SHP77 (cell line): ENCODE data around the gene C10orf53.

Source experiments
- DNase-seq, 2 experiments: peaks; one replicate each; lab custom pipeline; 2025; lab: John Stamatoyannopoulos, UW

Gene C10orf53

DNA sequence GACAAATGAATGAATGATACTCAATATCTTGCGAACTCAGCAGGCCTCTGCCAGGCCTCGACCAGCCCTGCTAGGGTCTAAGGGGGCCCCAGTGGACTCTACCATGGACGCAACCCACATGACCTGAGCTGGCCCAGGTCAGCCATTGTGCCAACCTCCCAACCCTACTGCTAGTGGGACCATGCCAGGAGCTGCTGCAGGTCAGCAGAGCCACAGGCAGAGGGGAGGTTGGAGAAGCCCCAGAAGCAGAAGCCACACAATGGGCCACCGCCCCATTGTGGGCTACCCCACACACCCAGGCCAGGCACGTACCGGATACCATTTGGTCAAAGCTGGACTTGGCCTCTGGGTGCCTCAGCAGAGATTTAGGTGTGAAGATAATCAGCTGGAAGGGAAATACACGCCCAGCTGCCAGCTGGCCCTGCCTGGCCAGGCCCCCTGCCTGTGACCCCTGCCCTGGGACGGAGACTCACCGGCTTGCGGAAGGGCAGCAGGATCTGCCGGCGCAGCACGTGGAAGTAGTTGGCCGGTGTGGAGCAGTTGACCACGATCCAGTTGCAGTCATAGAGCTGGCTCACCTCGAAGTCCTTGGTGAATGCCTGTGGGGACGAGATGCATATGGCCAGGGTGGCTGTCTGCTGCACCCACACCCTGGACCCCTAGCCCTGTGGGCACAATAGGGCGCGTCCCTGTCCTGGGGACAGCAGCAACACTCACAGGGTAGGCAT is 58.2 kb downstream of the C10orf53 start:
- DNase-seq = no peak

DNA sequence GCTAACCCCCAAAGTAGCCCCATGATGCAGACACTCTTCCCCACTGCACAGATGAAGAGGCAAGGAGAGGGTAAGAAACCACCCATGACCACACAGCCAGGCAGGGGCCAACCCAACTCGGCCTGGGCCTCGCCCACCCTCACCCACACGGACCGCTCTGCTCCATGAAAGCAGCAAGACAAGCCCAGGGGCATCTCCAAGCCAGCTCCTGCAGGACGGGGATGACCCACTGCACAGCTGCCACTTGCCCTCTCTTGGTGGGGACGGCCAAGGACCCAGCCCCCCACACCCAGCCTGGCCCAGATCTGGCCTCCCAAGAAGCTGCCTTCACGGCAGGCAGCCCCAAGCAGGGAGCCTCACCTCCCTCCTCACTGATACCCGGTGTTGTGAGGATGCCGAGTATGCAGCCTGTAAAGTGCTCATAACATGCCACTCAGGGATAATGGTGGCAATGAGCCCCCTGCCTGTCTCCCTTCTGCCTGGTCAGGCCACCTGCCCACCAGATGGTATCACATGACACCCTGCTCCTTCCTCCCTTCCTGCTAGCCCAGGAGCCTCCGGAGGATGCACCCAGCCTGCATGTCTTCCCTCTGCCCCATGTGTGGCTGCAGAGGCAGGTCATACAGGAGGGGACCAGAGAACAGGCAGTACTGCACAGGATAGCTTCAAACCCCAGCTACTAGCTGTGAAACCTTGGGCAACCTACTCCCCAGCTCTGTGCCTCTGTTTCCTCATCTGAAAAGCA is 59.3 kb downstream of the C10orf53 start:
- no peak for DNase-seq

DNA sequence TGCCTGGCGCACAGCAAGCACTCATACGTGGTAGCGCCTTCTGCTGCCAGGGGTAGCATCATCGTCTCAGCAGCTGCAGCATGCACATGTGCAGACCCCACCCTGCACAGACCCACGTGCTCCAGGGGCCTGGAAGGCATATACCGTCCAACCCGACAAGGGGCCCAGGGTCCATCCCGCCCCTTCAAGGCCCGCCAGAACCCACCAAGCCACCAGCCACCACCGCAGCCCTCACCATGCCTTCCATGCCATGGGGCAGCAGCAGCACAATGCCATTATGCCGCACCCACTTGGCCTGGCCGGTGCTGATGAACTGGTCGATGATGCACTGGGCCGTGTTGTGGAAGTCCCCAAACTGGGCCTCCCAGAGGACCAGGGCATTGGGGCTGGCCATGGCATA is 60.0 kb downstream of the C10orf53 start:
- DNase-seq = no peak

DNA sequence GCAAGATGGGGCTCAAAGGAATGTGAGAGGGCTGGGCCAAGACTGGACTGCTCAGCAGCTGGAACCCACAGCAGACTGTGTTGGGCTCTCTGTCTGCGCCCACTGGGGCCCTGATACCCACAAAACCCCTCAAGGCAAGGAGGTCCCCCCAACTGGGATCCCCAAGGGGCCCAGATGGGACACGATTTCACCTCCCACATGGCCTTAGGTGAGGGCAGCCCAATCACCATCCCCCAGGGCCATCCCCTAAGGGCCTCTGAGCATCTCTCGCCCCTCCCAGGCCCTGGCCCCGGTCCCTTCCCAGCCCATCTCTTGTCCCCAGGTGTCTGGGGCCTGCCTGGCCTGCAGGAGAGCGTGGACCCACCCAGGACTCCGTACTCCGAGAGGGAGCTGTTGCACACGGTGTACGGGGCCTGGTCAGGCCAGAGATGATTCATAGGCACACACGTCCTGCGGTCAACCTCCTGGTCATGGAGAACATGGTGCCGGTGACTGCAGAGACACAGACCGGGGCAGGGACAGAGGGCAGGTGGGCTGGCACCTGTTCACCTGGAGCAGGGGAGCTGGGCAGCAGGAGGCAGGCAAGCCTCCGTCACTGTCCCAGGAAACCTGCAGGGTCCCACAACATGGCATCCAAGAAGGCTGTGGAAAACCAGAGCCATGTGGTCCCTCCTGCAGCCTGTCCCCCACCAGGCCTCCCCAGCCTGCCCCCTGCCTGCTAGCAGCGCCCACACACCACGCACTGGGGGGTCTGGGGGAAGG is 61.1 kb downstream of the C10orf53 start:
- no peak for DNase-seq

DNA sequence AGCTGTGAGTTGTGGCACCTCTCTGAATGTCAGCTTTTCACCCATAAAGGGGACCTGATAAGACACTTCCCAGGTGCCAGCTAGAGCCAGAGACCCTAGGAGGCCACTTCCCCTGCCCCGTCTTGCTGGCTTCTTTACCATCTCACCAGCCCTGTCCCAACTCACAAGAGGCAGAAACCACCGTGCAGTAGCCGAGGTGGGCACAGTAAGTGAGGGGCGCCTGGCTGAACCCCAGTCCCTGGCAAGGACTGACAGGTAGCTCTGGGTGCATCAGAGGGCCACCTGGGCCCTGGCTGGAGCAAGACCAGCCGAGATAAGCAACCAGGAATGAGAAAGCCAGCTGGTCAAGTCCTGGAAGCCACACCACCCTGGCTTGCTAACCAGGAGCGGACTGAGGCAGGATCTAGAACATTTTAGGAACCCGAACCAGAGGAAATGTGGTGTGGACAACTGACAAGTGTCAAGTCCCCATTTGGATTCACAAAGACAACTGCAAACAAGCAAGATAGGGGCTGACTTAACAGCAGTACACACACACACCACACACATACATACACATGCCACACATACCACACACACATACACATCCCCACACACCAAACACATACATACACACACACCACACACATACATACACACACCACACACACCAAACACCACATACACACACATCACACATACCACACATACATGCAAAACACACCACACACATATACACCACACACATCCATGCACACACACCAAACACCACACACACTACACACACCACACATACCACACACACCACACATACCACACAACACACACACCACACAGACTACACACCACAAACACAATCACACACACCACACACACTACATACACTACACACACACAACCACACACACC is 61.9 kb downstream of the C10orf53 start:
- no peak for DNase-seq

DNA sequence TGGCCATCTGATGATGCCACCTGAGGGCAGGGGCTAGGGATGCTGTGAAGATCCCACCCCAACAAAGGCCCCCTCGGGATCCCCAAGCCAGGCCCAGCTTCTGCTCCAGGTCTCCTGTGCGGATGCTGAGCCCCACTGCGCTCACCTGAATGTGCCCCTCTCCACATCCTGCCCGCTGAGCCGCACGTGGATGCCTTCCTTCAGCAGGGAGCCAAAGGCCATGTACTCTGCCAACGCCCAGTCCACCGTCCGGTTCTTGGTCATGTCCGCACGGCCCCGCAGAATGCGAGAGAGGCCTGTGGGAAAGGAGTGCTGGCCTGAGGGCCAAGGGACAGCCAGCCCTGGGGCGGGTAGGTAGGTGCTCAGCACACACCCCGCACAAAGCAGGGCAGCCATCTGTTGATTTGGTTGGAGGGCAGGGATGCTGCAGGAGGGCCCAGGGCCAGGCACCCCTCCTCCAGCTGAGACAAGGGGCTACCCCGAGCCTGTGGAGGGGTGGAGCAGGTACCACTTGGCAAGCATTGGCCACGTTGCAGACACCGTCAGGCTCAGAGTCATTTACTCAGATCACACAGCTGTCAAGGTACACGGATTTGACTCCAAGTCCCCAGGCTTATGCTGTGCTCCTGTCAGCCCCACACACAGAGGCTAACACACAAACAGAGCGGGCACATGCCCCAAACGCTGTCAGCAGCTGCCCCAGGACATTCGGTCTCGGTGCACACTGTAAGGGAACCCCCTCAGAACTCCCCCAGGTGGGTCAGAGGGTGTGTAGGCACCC is 63.4 kb downstream of the C10orf53 start:
- no peak for DNase-seq

DNA sequence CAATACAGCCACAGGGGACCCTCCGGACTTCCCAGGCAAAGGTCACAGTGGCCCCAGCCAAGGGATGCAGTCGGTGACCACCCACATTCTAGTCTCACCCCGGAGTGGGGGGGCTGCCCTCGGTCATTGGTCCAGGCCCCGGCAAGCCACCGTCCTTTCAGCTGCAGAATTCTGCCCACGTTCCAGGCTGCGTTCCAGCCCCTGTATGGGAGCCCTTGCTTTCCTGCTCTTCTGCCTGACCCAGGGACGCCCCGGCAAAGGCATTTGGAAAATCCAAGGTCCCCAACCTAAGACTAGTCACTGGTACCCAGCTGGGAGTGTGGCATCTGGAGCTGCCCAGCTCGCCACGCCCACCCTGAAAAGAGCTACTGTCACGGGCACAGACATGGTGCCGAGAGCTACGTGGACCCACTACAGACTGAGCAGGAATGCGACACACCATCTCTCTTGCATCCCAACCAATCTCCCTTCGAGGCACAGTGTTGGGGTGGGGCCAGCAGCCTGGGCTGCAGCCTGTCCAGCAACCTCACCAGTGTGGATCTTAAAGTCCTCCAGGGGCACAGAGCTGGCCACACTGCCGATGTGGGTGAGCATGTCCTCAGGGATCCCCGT is 64.1 kb downstream of the C10orf53 start:
- DNase-seq = no peak

DNA sequence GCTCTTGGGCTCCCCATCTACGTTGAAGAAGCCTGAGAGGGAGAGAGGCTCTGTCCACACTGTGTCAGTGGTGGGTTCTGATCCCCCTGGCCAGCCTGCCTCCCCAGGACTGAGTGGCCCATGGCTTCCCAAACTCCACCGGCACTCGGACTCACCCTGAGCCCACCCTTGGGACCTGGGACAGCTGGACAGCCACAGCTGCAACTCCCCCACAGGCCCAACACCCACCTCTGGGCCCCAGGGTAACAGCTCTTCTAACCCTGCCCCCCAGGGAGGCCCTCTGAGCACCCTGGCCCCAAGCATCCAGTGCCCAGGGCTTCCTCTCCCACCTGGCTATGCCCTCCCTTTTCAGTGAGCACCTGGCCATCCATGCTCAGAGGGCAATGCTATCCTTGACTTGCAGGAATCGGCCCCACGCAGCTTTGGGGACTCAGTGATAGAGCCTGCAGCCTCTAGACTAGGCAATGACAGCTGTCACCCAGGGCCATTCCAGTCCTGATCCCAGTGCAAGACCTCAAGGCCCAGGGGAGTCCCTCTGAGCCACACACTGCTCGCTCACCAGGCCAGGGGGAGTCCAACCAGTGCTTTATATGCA is 64.7 kb downstream of the C10orf53 start:
- DNase-seq = no peak

DNA sequence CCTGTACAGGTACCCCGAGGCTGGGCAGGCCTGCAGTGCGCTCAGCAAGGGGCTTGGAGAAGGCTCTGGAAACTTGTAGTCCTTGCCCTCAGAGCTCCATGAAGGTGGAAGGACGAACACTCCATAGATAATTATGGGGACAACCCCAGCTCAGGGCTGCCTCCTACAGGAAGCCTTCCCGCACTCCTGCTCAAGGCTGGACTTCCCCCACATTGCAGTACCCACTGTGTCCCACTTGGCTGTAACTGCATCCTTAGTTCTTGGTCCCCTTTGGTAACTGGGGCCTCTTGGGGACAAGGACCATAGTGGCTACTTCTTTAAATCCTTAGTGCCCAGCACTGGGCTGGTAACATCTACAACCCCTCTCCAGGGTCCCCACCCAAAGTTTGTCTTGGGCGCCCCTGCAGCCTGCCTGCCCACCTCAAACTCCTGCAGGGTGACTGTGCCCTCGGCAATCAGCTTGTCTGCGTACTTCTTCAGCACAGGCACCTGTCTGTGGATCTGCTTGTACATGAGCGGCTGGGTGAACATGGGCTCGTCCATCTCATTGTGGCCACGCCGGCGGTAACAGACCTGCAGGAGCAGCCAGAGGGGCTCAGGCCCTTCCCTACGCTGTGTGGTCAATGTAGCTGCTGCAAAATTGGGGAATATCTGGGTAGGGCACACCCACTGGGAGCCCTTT is 65.6 kb downstream of the C10orf53 start:
- DNase-seq = no peak

DNA sequence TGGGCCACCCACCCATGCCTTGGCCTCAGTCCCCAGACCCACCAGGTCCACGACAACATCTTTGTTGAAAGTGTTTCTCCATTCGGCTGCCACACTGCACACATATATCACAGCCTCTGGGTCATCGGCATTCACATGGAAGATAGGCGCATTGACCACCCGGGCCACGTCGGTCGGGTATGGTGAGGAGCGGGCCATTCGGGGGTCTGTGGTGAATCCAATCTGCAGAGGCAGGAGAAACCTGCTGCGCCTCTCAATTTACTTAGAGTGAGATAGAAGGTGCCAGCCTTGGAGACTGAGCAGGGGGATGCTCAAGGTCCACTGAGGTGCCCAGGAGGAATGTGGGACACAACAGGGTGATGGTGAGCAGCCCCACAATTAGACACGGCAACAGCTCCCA is 66.3 kb downstream of the C10orf53 start:
- no peak for DNase-seq

DNA sequence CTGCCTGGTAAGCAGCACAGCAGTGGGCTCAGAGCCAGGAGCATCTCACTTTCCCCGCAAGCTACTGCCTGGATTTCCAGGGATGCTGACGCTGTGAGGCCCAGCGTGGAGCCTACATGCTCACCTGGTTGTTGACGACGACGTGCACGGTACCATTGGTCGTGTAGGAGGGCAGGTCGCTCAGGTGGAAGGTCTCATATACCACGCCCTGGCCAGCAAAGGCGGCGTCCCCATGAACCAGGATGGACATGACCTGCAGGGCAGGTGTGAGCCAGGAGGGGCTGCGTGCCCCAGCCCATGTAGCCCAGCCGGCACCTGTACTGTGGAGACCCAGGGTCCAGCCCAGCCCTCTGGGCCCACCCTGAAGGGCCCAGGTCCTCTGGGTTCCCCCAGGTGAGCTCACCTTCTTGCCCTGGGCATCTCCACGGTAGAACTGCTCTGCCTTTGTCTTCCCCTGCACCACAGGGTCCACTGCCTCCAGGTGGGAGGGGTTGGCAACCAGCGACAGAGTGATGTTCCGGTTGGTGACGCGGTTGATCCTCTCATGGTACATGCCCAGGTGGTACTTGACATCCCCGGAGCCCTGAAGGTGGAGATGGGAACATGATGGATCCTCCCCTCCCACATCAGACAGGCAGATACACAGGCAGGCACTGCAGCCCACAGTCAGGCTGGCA is 67.3 kb downstream of the C10orf53 start:
- no peak for DNase-seq
